ENCODE data around the gene SPACA4. TPM values are rescaled to one million over a fixed set of nuclear protein-coding genes. Genes with fewer than 3 reads are reported as not detected.

The SPACA4 gene
- total RNA-seq, 1 donor from 2014 or later: not detected

Other genes starting within 250 kb of the SPACA4 start
- gene TMEM143, start 242.8 kb upstream of the SPACA4 start, total RNA-seq: 105 TPM
- gene SYNGR4, start 242.4 kb upstream of the SPACA4 start, total RNA-seq: not detected
- gene KDELR1, start 215.2 kb upstream of the SPACA4 start, total RNA-seq: 69.5 TPM
- 0.54 TPM for gene GRIN2D, start 213.1 kb upstream of the SPACA4 start, total RNA-seq
- 16.9 TPM for gene GRWD1, start 160.8 kb upstream of the SPACA4 start, total RNA-seq
- gene KCNJ14, start 151.2 kb upstream of the SPACA4 start, total RNA-seq: 0.24 TPM
- 29.8 TPM for gene CYTH2, start 137.4 kb upstream of the SPACA4 start, total RNA-seq
- gene LMTK3, start 94.9 kb upstream of the SPACA4 start, total RNA-seq: 0.70 TPM
- 0.22 TPM for gene SULT2B1, start 54.6 kb upstream of the SPACA4 start, total RNA-seq
- not detected for gene FAM83E, start 8.3 kb downstream of the SPACA4 start, total RNA-seq
- 526 TPM for gene RPL18, start 12.4 kb downstream of the SPACA4 start, total RNA-seq
- gene SPHK2, start 12.8 kb downstream of the SPACA4 start, total RNA-seq: 7.6 TPM
- 14.5 TPM for gene DBP, start 30.6 kb downstream of the SPACA4 start, total RNA-seq
- 7.5 TPM for gene CA11, start 39.4 kb downstream of the SPACA4 start, total RNA-seq
- gene NTN5, start 66.3 kb downstream of the SPACA4 start, total RNA-seq: not detected
- not detected for gene FUT2, start 89.2 kb downstream of the SPACA4 start, total RNA-seq
- gene MAMSTR, start 113.0 kb downstream of the SPACA4 start, total RNA-seq: 4.8 TPM
- gene RASIP1, start 133.9 kb downstream of the SPACA4 start, total RNA-seq: 15.1 TPM
- 0.73 TPM for gene IZUMO1, start 140.2 kb downstream of the SPACA4 start, total RNA-seq
- gene FUT1, start 145.9 kb downstream of the SPACA4 start, total RNA-seq: 1.8 TPM
- not detected for gene FGF21, start 148.8 kb downstream of the SPACA4 start, total RNA-seq
- 59.5 TPM for gene BCAT2, start 204.3 kb downstream of the SPACA4 start, total RNA-seq
- 1.9 TPM for gene HSD17B14, start 229.7 kb downstream of the SPACA4 start, total RNA-seq